HEK293 (cell line): ENCODE measurements around the gene PHGDH.

Source experiments
- CTCF ChIA-PET: fragments of 350-600 bp; formaldehyde crosslinking; extraction: SDS; loops from one replicate; lab custom pipeline; 2021; ENCODE audit warnings: antibody characterized with exemption; lab: Yijun Ruan, JAX
- POLR2A ChIA-PET: fragments of 300-600 bp; formaldehyde crosslinking; extraction: SDS; loops from one replicate; lab custom pipeline; 2020; ENCODE audit warnings: antibody characterized with exemption, inconsistent platforms; lab: Yijun Ruan, JAX
- H3K27ac ChIP-seq: fragments of 200-500 bp; sonication (Bioruptor generic); 2 replicates; pipeline ENCODE4 v1.5.1; 2014; ENCODE audit warnings: low read depth, low read length, control low read depth, inconsistent platforms; ENCODE audit errors: extremely low read depth
- H3K36me3 ChIP-seq, 2 experiments: fragments of 200-500 bp in 1 of 2; sonication (Bioruptor generic) in 1 of 2; 1 replicate in 1 of 2; 2 replicates in 1 of 2; pipeline ENCODE4 v1.5.1; 2014 to 2017; ENCODE audit warnings: inconsistent platforms in 2 of 2, low read length in 2 of 2; ENCODE audit not compliant: control insufficient read depth in 2 of 2, insufficient read depth in 1 of 2
- H3K4me1 ChIP-seq: fragments of 200-500 bp; sonication (Bioruptor generic); 2 replicates; pipeline ENCODE4 v1.5.1; 2014; ENCODE audit warnings: mild to moderate bottlenecking, low read length, inconsistent platforms; ENCODE audit not compliant: control insufficient read depth, insufficient read depth
- H3K4me3 ChIP-seq: 2 replicates; pipeline ENCODE4 v1.5.1; 2011; ENCODE audit warnings: low read depth, mild to moderate bottlenecking, control low read depth, low read length, moderate library complexity
- H3K9me3 ChIP-seq: fragments of 200-500 bp; sonication (Bioruptor generic); 2 replicates; pipeline ENCODE4 v1.5.1; 2014; ENCODE audit warnings: low read depth, low read length, inconsistent platforms; ENCODE audit not compliant: control insufficient read depth, insufficient read depth
- BCL11A ChIP-seq: fragments of 450-650 bp; formaldehyde crosslinking; IDR thresholded peaks from 2 replicates; pipeline ENCODE4 v1.5.1; 2016; ENCODE audit warnings: low read depth, missing biosample characterization, missing genetic modification characterization
- GLI2 ChIP-seq: fragments of 450-650 bp; formaldehyde crosslinking; IDR thresholded peaks from 2 replicates; pipeline ENCODE4; 2017; ENCODE audit warnings: missing biosample characterization, missing genetic modification characterization, low read depth, borderline replicate concordance
- HIC1 ChIP-seq: fragments of 450-650 bp; formaldehyde crosslinking; IDR thresholded peaks from 2 replicates; pipeline ENCODE4 v1.5.1; 2016; ENCODE audit warnings: missing biosample characterization, missing genetic modification characterization
- KLF8 ChIP-seq: fragments of 450-650 bp; formaldehyde crosslinking; IDR thresholded peaks from 2 replicates; pipeline ENCODE4 v1.5.1; 2016; ENCODE audit warnings: missing biosample characterization, missing genetic modification characterization
- OSR2 ChIP-seq: fragments of 450-650 bp; formaldehyde crosslinking; IDR thresholded peaks from 2 replicates; pipeline ENCODE4 v1.5.1; 2016; ENCODE audit warnings: missing biosample characterization, missing genetic modification characterization
- OVOL3 ChIP-seq: fragments of 450-650 bp; formaldehyde crosslinking; IDR thresholded peaks from 2 replicates; pipeline ENCODE4 v1.5.1; 2016; ENCODE audit warnings: missing biosample characterization, missing genetic modification characterization
- PRDM1 ChIP-seq: fragments of 450-650 bp; formaldehyde crosslinking; IDR thresholded peaks from 2 replicates; pipeline ENCODE4; 2016; ENCODE audit warnings: missing biosample characterization, missing genetic modification characterization
- SP2 ChIP-seq: fragments of 450-650 bp; formaldehyde crosslinking; IDR thresholded peaks from 2 replicates; pipeline ENCODE4 v1.5.1; 2016; ENCODE audit warnings: missing biosample characterization, missing genetic modification characterization
- SP3 ChIP-seq: fragments of 450-650 bp; formaldehyde crosslinking; IDR thresholded peaks from 2 replicates; pipeline ENCODE4 v1.5.1; 2016; ENCODE audit warnings: missing biosample characterization, missing genetic modification characterization
- SP7 ChIP-seq: fragments of 450-650 bp; formaldehyde crosslinking; IDR thresholded peaks from 2 replicates; pipeline ENCODE4 v1.5.1; 2016; ENCODE audit warnings: missing biosample characterization, missing genetic modification characterization
- ZNF112 ChIP-seq: fragments of 450-650 bp; formaldehyde crosslinking; IDR thresholded peaks from 2 replicates; pipeline ENCODE4 v1.5.0; 2017; ENCODE audit warnings: missing biosample characterization, missing genetic modification characterization
- ZNF174 ChIP-seq: fragments of 450-650 bp; formaldehyde crosslinking; IDR thresholded peaks from 2 replicates; pipeline ENCODE4 v1.5.0; 2017; ENCODE audit warnings: missing biosample characterization, mild to moderate bottlenecking, missing genetic modification characterization
- ZNF239 ChIP-seq: fragments of 450-650 bp; formaldehyde crosslinking; IDR thresholded peaks from 2 replicates; pipeline ENCODE4 v1.5.1; 2016; ENCODE audit warnings: missing biosample characterization, missing genetic modification characterization
- ZNF433 ChIP-seq: fragments of 450-650 bp; formaldehyde crosslinking; IDR thresholded peaks from 2 replicates; pipeline ENCODE4 v1.5.1; 2016; ENCODE audit warnings: missing biosample characterization, missing genetic modification characterization, low read depth
- ZNF449 ChIP-seq: fragments of 450-650 bp; formaldehyde crosslinking; IDR thresholded peaks from 2 replicates; pipeline ENCODE4 v1.5.1; 2017; ENCODE audit warnings: missing biosample characterization, mild to moderate bottlenecking, missing genetic modification characterization, moderate library complexity
- ZNF530 ChIP-seq: fragments of 450-650 bp; formaldehyde crosslinking; IDR thresholded peaks from 2 replicates; pipeline ENCODE4 v1.5.1; 2016; ENCODE audit warnings: low read depth, missing biosample characterization, missing genetic modification characterization
- ZNF558 ChIP-seq: fragments of 450-650 bp; formaldehyde crosslinking; IDR thresholded peaks from 2 replicates; pipeline ENCODE4 v1.5.1; 2016; ENCODE audit warnings: missing biosample characterization, missing genetic modification characterization
- ZNF791 ChIP-seq: fragments of 450-650 bp; formaldehyde crosslinking; IDR thresholded peaks from 2 replicates; pipeline ENCODE4 v1.5.1; 2016; ENCODE audit warnings: missing biosample characterization, missing genetic modification characterization
- ZNF843 ChIP-seq: fragments of 450-650 bp; formaldehyde crosslinking; IDR thresholded peaks from 2 replicates; pipeline ENCODE4 v1.5.1; 2016; ENCODE audit warnings: missing biosample characterization, missing genetic modification characterization
- TF ChIP-seq, protein P1 (sequence below): fragments of 450-650 bp; formaldehyde crosslinking; IDR thresholded peaks from 2 replicates; pipeline ENCODE4 v1.5.1; 2016; ENCODE audit warnings: missing biosample characterization, missing genetic modification characterization, low read depth
- TF ChIP-seq, protein P2 (sequence below): fragments of 450-650 bp; IDR thresholded peaks from 2 replicates; pipeline ENCODE4 v1.5.1; 2018; ENCODE audit warnings: missing biosample characterization, missing genetic modification characterization

PHGDH gene

GRCh38 chr1:119778359-119778758 lies 66.6 kb downstream of the PHGDH start:
- CTCF ChIA-PET = interaction anchor here (0.7 kb wide), 1 partner anchor 234 kb away, joined by 3 read pairs; no protein-coding TSS in a partner anchor
- no peak overlapping the region for H3K27ac ChIP-seq
- no peak for TF ChIP-seq HIC1 (tag by site-specific recombination)
- TF ChIP-seq, protein P1, sequence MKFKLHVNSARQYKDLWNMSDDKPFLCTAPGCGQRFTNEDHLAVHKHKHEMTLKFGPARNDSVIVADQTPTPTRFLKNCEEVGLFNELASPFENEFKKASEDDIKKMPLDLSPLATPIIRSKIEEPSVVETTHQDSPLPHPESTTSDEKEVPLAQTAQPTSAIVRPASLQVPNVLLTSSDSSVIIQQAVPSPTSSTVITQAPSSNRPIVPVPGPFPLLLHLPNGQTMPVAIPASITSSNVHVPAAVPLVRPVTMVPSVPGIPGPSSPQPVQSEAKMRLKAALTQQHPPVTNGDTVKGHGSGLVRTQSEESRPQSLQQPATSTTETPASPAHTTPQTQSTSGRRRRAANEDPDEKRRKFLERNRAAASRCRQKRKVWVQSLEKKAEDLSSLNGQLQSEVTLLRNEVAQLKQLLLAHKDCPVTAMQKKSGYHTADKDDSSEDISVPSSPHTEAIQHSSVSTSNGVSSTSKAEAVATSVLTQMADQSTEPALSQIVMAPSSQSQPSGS (tag by site-specific recombination) = no peak
- no peak for TF ChIP-seq ZNF239 (tag by site-specific recombination)
- no peak for TF ChIP-seq KLF8
- TF ChIP-seq SP7 (tag by site-specific recombination) = no peak
- no peak for TF ChIP-seq ZNF174 (tag by site-specific recombination)
- no peak for TF ChIP-seq ZNF791
- TF ChIP-seq, all 188 proteins: peak for 0
- POLR2A ChIA-PET = no interaction called here
- no peaks in the 10 kb centered on the region for H3K9me3 ChIP-seq
- no peaks in the 10 kb centered on the region for H3K36me3 ChIP-seq
- peaks cover 7% of the 10 kb centered on the region for H3K4me1 ChIP-seq
- no peak overlapping the region for H3K4me3 ChIP-seq

- Histone ChIP-seq H3K27ac (no peak overlapping the region), H3K36me3 (no peaks in the 10 kb centered on the region), H3K9me3 (no peaks in the 10 kb centered on the region), H3K4me3 (no peak overlapping the region), H3K4me1 (peaks cover 5% of the 10 kb centered on the region)
- ChIA-PET CTCF (interaction anchor here (0.7 to 2.2 kb wide), 5 partner anchors 28 to 235 kb away, joined by 3 to 11 read pairs (median 3); no protein-coding TSS in a partner anchor), POLR2A (interaction anchor here (0.8 kb wide), 1 partner anchor 34 kb away, joined by 3 read pairs; no protein-coding TSS in a partner anchor)
- TF ChIP-seq ZNF843 (no peak), ZNF558 (tag by site-specific recombination) (no peak)
Observed at GRCh38 chr1:119778886-119779560, 67.3 kb downstream of the PHGDH start.

DNA sequence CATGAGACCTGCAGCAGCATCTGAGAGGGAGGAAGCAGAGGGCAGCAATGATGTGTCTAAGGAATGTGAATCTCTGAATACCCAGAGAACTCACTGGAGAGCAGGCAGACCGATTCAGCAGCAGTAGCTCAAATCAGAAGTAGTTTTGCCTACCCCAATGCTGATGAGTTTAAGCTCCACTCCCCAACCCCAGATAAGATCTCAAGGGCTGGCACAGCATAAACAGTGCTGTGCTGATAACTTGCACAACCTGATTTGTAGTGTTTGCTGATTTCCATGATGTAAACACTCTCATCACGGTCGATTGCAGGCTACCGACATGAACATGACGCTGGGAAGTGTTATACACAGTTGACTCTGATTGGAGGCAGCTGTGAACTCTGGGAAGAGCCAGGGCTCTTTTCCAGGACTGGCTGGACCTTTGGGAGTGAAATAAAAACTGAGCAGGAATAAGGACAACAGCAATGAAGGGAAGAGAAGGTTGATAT lies 68.2 kb downstream of the PHGDH start:
- Histone ChIP-seq H3K27ac (peak overlapping the region; percentile 26; the same call in 1 of the 2 replicates), H3K4me3 (no peak overlapping the region), H3K9me3 (no peaks in the 10 kb centered on the region), H3K36me3 (no peaks in the 10 kb centered on the region), H3K4me1 (peaks cover 5% of the 10 kb centered on the region)
- CTCF ChIA-PET = interaction anchor here (1.0 to 2.2 kb wide), 6 partner anchors 9 to 105 kb away, joined by 3 to 11 read pairs (median 4); no protein-coding TSS in a partner anchor
- POLR2A ChIA-PET = interaction anchor here (0.8 to 1.3 kb wide), 2 partner anchors 35 to 68 kb away, joined by 3 read pairs; partner anchors contain the start of gene PHGDH
- TF ChIP-seq GLI2 (tag by site-specific recombination) (no peak), OSR2 (peak; percentile 95), SP2 (tag by site-specific recombination) (no peak), SP3 (tag by site-specific recombination) (no peak), ZNF530 (tag by site-specific recombination) (no peak), ZNF174 (tag by site-specific recombination) (no peak), ZNF433 (no peak), BCL11A (tag by site-specific recombination) (no peak), ZNF449 (tag by site-specific recombination) (no peak), OVOL3 (tag by site-specific recombination) (no peak), PRDM1 (peak; percentile 29; the same call in 1 of the 2 replicates), ZNF112 (tag by site-specific recombination) (no peak)
- TF ChIP-seq, protein P2, sequence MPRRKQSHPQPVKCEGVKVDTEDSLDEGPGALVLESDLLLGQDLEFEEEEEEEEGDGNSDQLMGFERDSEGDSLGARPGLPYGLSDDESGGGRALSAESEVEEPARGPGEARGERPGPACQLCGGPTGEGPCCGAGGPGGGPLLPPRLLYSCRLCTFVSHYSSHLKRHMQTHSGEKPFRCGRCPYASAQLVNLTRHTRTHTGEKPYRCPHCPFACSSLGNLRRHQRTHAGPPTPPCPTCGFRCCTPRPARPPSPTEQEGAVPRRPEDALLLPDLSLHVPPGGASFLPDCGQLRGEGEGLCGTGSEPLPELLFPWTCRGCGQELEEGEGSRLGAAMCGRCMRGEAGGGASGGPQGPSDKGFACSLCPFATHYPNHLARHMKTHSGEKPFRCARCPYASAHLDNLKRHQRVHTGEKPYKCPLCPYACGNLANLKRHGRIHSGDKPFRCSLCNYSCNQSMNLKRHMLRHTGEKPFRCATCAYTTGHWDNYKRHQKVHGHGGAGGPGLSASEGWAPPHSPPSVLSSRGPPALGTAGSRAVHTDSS = no peak
